ENCODE measurements around the gene DMD.

Gene DMD

DNA sequence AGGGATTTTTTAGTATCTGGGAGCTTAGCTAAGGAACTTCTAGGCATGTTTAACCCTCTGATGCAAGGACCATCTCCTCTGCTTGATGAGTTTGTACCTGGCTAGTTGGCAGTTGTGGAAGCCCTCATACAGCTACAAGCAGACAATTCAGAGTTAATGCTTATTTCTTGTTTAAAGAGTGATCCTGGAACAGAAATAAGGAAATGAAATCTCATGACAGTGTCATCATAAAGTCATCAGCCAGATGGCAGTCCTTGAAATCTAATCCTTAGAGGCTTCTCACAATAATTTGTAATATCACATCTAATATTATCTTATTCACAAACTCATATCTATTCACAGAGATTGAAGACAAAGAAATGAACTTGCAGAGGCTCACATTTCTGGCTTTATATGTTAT, 1557.9 kb downstream of the DMD start:
- Mint-ChIP-seq H3K27ac (ENCODE audit: low read depth) (no peak overlapping the region), H3K4me3 (no peak overlapping the region), H3K9me3 (no peaks in the 10 kb centered on the region), H3K4me1 (no peaks in the 10 kb centered on the region), H3K27me3 (no peaks in the 10 kb centered on the region), H3K36me3 (ENCODE audit: insufficient read depth) (no peaks in the 10 kb centered on the region)
- ATAC-seq (replicated peaks; ENCODE audit: extremely low read depth, poor library complexity, severe bottlenecking) (no peak), DNase-seq (ENCODE audit: low spot score in 2 of 2) (no peak)

DNA sequence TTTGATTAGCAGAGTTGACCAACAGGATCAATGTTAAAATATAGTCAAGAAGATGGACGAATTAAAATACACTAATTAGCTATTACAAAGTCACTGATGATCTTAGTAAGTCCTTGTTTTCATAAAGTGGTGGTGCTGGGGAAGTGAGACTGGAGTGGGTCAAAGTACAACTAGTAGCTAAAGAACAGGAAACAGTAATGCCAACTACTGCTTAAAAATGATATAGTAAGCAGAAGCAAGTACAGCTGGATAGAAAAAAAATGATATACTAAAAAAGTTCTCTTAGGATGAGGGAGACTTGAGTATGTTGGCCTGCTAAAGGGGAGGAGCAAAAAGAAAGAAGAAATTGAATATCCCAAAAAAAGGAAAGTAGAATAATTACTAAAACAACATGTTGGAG, 1558.7 kb downstream of the DMD start:
- no peak for ATAC-seq (replicated peaks; ENCODE audit: extremely low read depth, poor library complexity, severe bottlenecking)
- Mint-ChIP-seq H3K27ac (ENCODE audit: low read depth) (no peak overlapping the region), H3K4me1 (no peaks in the 10 kb centered on the region), H3K9me3 (no peaks in the 10 kb centered on the region), H3K27me3 (no peaks in the 10 kb centered on the region), H3K36me3 (ENCODE audit: insufficient read depth) (no peaks in the 10 kb centered on the region), H3K4me3 (no peak overlapping the region)
- no peak for DNase-seq (ENCODE audit: low spot score in 2 of 2)

DNA sequence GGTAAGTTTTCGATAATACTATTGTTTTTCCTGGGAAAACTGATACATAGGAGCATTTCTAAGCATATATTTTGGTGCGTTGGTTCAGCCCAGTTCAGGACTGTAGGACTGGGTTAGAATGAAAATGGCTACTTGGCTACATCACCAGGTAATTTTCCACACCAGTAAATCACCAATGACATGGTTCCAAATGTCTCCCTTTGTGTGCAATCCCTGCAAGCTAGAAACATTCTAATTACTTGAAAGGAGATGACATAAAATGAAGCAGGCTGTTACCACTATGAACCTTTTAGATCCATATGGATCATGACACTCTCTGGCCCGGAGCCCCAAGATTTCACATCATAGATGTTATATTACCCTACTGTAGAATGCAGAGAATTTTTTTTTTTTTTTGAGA, 1562.1 kb downstream of the DMD start:
- H3K27ac Mint-ChIP-seq (ENCODE audit: low read depth) = no peak overlapping the region
- no peak overlapping the region for H3K4me3 Mint-ChIP-seq
- H3K4me1 Mint-ChIP-seq = no peaks in the 10 kb centered on the region
- no peaks in the 10 kb centered on the region for H3K9me3 Mint-ChIP-seq
- no peaks in the 10 kb centered on the region for H3K27me3 Mint-ChIP-seq
- no peaks in the 10 kb centered on the region for H3K36me3 Mint-ChIP-seq (ENCODE audit: insufficient read depth)
- ATAC-seq (replicated peaks; ENCODE audit: extremely low read depth, poor library complexity, severe bottlenecking) (no peak), DNase-seq (ENCODE audit: low spot score in 2 of 2) (no peak)

GRCh38 chrX:31633349-31633748, 1578.0 kb downstream of the DMD start:
- Mint-ChIP-seq H3K27me3 (no peaks in the 10 kb centered on the region), H3K9me3 (no peaks in the 10 kb centered on the region), H3K4me3 (no peak overlapping the region), H3K36me3 (ENCODE audit: insufficient read depth) (no peaks in the 10 kb centered on the region), H3K4me1 (no peaks in the 10 kb centered on the region), H3K27ac (ENCODE audit: low read depth) (no peak overlapping the region)
- no peak for DNase-seq (ENCODE audit: low spot score in 2 of 2)
- no peak for ATAC-seq (replicated peaks; ENCODE audit: extremely low read depth, poor library complexity, severe bottlenecking)

DNA sequence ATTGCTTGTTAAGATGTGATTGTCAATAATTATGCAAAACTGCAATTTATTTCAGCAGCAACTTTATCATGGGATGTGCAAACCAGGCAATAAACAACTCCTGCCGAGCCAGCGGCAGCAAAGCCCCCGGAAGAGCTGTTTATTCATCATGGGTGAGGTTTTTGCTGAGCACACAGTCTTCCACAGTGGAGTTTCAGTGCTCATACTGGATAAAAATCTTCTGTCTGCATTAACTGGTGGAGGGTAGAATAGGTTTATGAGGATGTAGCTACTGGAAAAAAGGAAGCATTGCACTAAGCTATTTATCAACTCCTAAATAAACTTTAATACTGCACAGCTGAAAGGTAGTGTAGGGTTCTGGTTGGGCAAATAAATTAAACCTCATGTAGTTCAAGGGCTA, 1582.2 kb downstream of the DMD start:
- Mint-ChIP-seq H3K9me3 (peaks cover 5% of the 10 kb centered on the region), H3K27me3 (no peaks in the 10 kb centered on the region), H3K4me3 (no peak overlapping the region), H3K27ac (ENCODE audit: low read depth) (no peak overlapping the region), H3K36me3 (ENCODE audit: insufficient read depth) (no peaks in the 10 kb centered on the region), H3K4me1 (no peaks in the 10 kb centered on the region)
- DNase-seq (ENCODE audit: low spot score in 2 of 2) (no peak), ATAC-seq (replicated peaks; ENCODE audit: extremely low read depth, poor library complexity, severe bottlenecking) (no peak)

DNA sequence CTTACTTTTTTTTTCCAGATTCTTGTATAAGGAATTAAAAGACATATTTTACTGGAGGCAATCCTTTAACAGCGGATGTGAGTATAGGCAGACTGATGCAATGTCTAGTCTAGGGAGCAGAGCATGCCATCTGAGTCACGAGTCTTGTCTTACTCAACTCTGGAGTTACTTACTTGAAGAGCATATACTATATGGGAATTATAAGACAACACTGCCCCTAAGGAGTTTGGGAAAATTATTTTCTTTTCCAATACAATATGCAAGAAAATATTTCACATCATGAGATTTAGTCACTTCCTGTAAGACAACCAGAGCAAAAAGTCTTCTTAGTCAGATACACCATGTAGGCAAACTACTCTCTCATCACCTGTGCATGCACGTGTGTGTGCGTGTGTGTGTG, 1602.2 kb downstream of the DMD start:
- ATAC-seq (replicated peaks; ENCODE audit: extremely low read depth, poor library complexity, severe bottlenecking) = no peak
- no peaks in the 10 kb centered on the region for H3K36me3 Mint-ChIP-seq (ENCODE audit: insufficient read depth)
- H3K27me3 Mint-ChIP-seq = no peaks in the 10 kb centered on the region
- no peaks in the 10 kb centered on the region for H3K4me1 Mint-ChIP-seq
- DNase-seq (ENCODE audit: low spot score in 2 of 2) = no peak
- no peak overlapping the region for H3K27ac Mint-ChIP-seq (ENCODE audit: low read depth)
- H3K9me3 Mint-ChIP-seq = no peaks in the 10 kb centered on the region
- no peak overlapping the region for H3K4me3 Mint-ChIP-seq

DNA sequence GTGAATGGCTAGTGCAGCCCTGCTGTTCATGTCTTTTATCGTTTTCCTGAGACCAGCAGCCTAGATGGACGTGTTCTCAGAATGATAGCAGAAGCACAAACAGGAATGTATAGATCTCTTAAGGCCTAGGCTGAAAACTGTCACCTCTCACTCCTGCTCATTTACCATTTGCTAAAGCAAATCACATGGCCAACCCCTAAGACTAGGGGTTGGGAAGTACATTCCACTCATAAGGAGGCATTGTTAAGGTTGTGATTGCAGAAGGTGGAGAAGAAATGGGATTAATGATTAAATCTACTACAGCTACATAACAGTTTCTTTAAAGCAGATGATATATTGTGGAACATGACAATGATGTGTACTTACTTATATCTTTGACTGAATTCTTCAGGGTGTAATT, 1602.7 kb downstream of the DMD start:
- DNase-seq (ENCODE audit: low spot score in 2 of 2) (no peak), ATAC-seq (replicated peaks; ENCODE audit: extremely low read depth, poor library complexity, severe bottlenecking) (no peak)
- Mint-ChIP-seq H3K4me1 (no peaks in the 10 kb centered on the region), H3K27ac (ENCODE audit: low read depth) (no peak overlapping the region), H3K4me3 (no peak overlapping the region), H3K36me3 (ENCODE audit: insufficient read depth) (no peaks in the 10 kb centered on the region), H3K9me3 (no peaks in the 10 kb centered on the region), H3K27me3 (no peaks in the 10 kb centered on the region)

DNA sequence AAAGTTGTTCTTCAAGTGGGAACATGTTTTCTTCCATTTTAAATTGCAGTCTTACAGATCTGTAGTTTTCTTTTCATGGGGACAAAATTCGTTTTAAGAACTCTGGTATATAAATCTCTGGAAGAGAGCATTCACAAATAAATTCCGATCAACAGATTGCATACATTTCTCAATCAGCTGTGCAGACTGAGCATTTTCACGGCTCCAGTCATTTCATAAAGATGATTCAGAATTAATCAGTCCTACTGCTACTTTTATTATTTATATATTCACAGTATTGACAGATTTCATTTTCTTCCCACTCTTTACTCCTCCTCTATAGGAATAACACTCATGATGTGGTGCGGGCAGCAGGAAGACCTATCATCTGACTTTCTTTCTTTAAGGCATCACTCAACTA, 1604.6 kb downstream of the DMD start:
- no peaks in the 10 kb centered on the region for H3K36me3 Mint-ChIP-seq (ENCODE audit: insufficient read depth)
- no peaks in the 10 kb centered on the region for H3K9me3 Mint-ChIP-seq
- H3K27me3 Mint-ChIP-seq = no peaks in the 10 kb centered on the region
- no peak overlapping the region for H3K27ac Mint-ChIP-seq (ENCODE audit: low read depth)
- H3K4me1 Mint-ChIP-seq = no peaks in the 10 kb centered on the region
- no peak for ATAC-seq (replicated peaks; ENCODE audit: extremely low read depth, poor library complexity, severe bottlenecking)
- no peak for DNase-seq (ENCODE audit: low spot score in 2 of 2)
- no peak overlapping the region for H3K4me3 Mint-ChIP-seq

DNA sequence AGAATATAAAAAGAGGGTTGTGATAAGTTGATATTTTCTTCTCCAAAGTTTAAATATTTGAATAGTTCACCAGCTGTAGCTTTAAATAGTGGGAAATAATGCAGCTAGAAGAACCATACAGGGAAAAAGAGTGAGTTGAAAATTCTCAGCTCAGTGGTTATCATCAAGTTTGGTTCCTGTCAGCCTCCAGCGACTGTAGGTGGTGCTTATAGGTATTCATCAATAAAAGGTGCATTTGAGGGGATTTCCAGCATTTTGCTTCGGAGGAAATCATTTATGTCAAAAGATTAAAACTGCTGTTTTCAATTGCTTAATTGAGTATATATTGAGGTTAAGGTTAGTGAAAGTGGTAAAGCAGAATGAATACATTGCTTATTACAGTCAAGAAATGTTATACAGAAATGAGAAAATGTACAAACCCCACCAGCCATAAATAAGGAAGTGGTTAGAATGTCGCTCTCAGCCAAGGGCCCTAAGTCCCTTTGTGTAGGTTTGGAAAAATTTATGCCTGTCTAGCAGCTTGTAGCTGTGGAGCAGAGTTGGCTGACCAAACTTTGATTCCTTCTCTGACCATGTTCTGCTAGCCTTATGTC, 1606.6 kb downstream of the DMD start:
- no peak for DNase-seq (ENCODE audit: low spot score in 2 of 2)
- Mint-ChIP-seq H3K27ac (ENCODE audit: low read depth) (no peak overlapping the region), H3K4me1 (no peaks in the 10 kb centered on the region), H3K9me3 (no peaks in the 10 kb centered on the region), H3K27me3 (no peaks in the 10 kb centered on the region), H3K36me3 (ENCODE audit: insufficient read depth) (no peaks in the 10 kb centered on the region), H3K4me3 (no peak overlapping the region)
- ATAC-seq (replicated peaks; ENCODE audit: extremely low read depth, poor library complexity, severe bottlenecking) = no peak

- no peaks in the 10 kb centered on the region for H3K27me3 Mint-ChIP-seq
- no peaks in the 10 kb centered on the region for H3K36me3 Mint-ChIP-seq (ENCODE audit: insufficient read depth)
- no peak overlapping the region for H3K27ac Mint-ChIP-seq (ENCODE audit: low read depth)
- no peak for DNase-seq (ENCODE audit: low spot score in 2 of 2)
- no peak for ATAC-seq (replicated peaks; ENCODE audit: extremely low read depth, poor library complexity, severe bottlenecking)
- H3K4me3 Mint-ChIP-seq = no peak overlapping the region
- H3K9me3 Mint-ChIP-seq = no peaks in the 10 kb centered on the region
- no peaks in the 10 kb centered on the region for H3K4me1 Mint-ChIP-seq
Measured at GRCh38 chrX:31603411-31604120, 1607.8 kb downstream of the DMD start.

GRCh38 chrX:31600823-31601222, 1610.5 kb downstream of the DMD start:
- Mint-ChIP-seq H3K4me1 (no peaks in the 10 kb centered on the region), H3K27ac (ENCODE audit: low read depth) (no peak overlapping the region), H3K27me3 (no peaks in the 10 kb centered on the region), H3K36me3 (ENCODE audit: insufficient read depth) (no peaks in the 10 kb centered on the region), H3K4me3 (no peak overlapping the region), H3K9me3 (no peaks in the 10 kb centered on the region)
- ATAC-seq (replicated peaks; ENCODE audit: extremely low read depth, poor library complexity, severe bottlenecking) (no peak), DNase-seq (ENCODE audit: low spot score in 2 of 2) (no peak)

- DNase-seq (ENCODE audit: low spot score in 2 of 2) = no peak
Measured at GRCh38 chrX:31593353-31593752, 1618.0 kb downstream of the DMD start.

GRCh38 chrX:31591355-31591754, 1620.0 kb downstream of the DMD start:
- DNase-seq (ENCODE audit: low spot score in 2 of 2) (no peak), ATAC-seq (replicated peaks; ENCODE audit: extremely low read depth, poor library complexity, severe bottlenecking) (no peak)
- Mint-ChIP-seq H3K9me3 (no peaks in the 10 kb centered on the region), H3K27ac (ENCODE audit: low read depth) (no peak overlapping the region), H3K36me3 (ENCODE audit: insufficient read depth) (no peaks in the 10 kb centered on the region), H3K4me3 (no peak overlapping the region), H3K4me1 (no peaks in the 10 kb centered on the region), H3K27me3 (no peaks in the 10 kb centered on the region)

More at GRCh38 chrX:31593353-31593752, 1618.0 kb downstream of the DMD start:
- Mint-ChIP-seq H3K4me3 (no peak overlapping the region), H3K9me3 (no peaks in the 10 kb centered on the region), H3K27ac (ENCODE audit: low read depth) (no peak overlapping the region), H3K36me3 (ENCODE audit: insufficient read depth) (no peaks in the 10 kb centered on the region), H3K4me1 (no peaks in the 10 kb centered on the region), H3K27me3 (no peaks in the 10 kb centered on the region)
- ATAC-seq (replicated peaks; ENCODE audit: extremely low read depth, poor library complexity, severe bottlenecking) = no peak

All from central memory CD8-positive, alpha-beta T cell (primary cell).